DMS 273 (cell line): Measurements from ENCODE around the gene HNRNPA3.
"Not testable (repeated sequence)": the region's sequence is repeated elsewhere in the genome, so short reads cannot be mapped to it uniquely, and the experiment has no call there.

Experiments
- DNase-seq: peaks from one replicate; lab custom pipeline; 2025; ENCODE audit not compliant: unreplicated experiment; lab: John Stamatoyannopoulos, UW

HNRNPA3 gene

GRCh38 chr2:177188482-177189469 is 23.8 kb upstream of the HNRNPA3 start:
- DNase-seq = no peak

GRCh38 chr2:177190941-177191340 is 21.7 kb upstream of the HNRNPA3 start:
- no peak for DNase-seq

GRCh38 chr2:177192788-177193187 is 19.8 kb upstream of the HNRNPA3 start:
- no peak for DNase-seq

GRCh38 chr2:177193240-177193639 is 19.4 kb upstream of the HNRNPA3 start:
- DNase-seq = no peak

- no peak for DNase-seq
These were observed 17.4 kb upstream of the HNRNPA3 start for GRCh38 chr2:177195194-177195593.

- DNase-seq = not testable (repeated sequence)
These were observed 12.2 kb upstream of the HNRNPA3 start for GRCh38 chr2:177200419-177200818.

GRCh38 chr2:177201919-177202346 is 10.7 kb upstream of the HNRNPA3 start:
- DNase-seq = peak; percentile 24

GRCh38 chr2:177204417-177204816 is 8.2 kb upstream of the HNRNPA3 start:
- DNase-seq = no peak

- no peak for DNase-seq
These were observed 5.5 kb upstream of the HNRNPA3 start for GRCh38 chr2:177207101-177207500.

- DNase-seq = peak; percentile 48
These were observed 1.4 kb upstream of the HNRNPA3 start for GRCh38 chr2:177211169-177211568.

- DNase-seq = no peak
These were observed 953 bp upstream of the HNRNPA3 start for GRCh38 chr2:177211576-177212105.

GRCh38 chr2:177212891-177213856 is 580 bp downstream of the HNRNPA3 start:
- DNase-seq = peak; percentile 94

- no peak for DNase-seq
These were observed 4.8 kb downstream of the HNRNPA3 start for GRCh38 chr2:177217247-177217843.

- not testable (repeated sequence) for DNase-seq
These were observed 7.2 kb downstream of the HNRNPA3 start for GRCh38 chr2:177219787-177220186.

GRCh38 chr2:177221534-177221933 is 8.9 kb downstream of the HNRNPA3 start:
- DNase-seq = no peak

GRCh38 chr2:177221970-177222369 is 9.4 kb downstream of the HNRNPA3 start:
- DNase-seq = peak; percentile 46

GRCh38 chr2:177223436-177223835 is 10.8 kb downstream of the HNRNPA3 start:
- not testable (repeated sequence) for DNase-seq

GRCh38 chr2:177225965-177226360 is 13.4 kb downstream of the HNRNPA3 start:
- DNase-seq = peak; percentile 43

- peak; percentile 45 for DNase-seq
These were observed 17.0 kb downstream of the HNRNPA3 start for GRCh38 chr2:177229442-177230242.

GRCh38 chr2:177231270-177231669 is 18.7 kb downstream of the HNRNPA3 start:
- no peak for DNase-seq
